Measurements from ENCODE around the gene SLC33A1.
"Not testable (repeated sequence)": the region's sequence is repeated elsewhere in the genome, so short reads cannot be mapped to it uniquely, and the experiment has no call there.

The SLC33A1 gene

DNA sequence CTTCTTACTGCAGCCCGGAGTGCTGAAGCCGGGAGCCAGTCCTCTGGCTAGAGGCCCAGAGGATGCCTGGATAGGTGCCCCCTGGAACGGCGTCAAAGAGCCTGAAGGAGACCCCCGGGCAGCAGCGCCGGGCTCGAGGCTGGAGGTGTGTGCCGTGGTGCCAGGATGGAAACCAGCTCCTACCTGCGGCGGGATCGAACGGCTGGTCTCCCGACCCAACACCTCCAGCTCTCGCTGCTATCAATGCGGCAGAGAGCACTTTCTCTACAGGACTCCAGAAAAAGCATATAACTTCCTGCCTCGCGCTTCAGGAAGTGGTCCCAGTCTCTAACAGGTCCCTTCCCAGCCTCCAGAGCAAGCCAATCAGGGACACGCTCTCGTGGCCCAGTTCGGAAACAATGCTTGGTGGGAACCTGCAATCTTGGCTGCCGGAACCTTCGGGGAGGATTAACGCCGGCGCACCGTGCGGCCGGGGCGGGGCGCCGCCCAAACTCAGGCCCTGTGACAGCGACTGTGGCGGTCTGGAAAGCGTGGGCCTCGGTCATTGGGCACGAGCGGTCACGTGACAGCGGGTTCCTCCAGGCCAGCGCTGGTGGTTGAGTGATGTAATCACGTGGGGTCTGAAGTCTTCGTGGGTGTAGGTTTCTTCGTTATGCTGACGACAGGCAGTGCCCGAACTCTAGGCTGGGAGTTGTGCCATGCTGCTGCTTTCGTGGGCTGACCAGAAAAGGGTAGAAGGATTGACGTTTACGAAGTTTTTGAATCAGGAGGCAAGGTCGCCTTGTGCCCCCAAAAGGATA lies at the start of gene SLC33A1:
Gene SLC33A1, minus strand, starts transcription at position 287 of the 800 bp plus-strand sequence. CDS start 430 bp downstream, outside the sequence.
- DNase-seq = peak; percentile 100

DNA sequence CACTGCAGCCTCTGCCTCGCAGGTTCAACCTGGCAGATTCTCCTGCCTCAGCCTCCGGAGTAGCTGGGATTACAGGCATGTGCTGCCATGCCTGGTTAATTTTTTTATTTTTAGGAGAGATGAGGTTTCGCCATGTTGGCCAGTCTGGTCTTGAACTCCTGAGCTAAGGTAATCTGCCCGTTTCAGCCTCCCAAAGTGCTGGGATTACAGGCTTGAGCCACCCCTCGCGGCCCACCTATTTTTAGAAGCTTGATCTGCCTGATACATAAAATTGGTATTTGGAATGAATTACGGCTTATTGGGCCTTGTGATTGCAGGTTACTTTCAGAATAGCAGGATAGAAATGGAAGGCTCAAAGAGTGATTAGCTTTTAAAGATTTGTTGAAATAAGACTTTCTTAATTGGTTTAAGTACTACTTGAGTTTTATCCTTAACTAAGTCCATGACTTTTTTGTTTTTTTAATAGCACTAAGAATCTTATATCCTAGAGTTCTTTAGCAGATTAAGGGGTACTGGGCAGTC lies 41.2 kb upstream of the SLC33A1 start:
- no peak for DNase-seq

- no peak for DNase-seq
Measured at GRCh38 chr3:155891321-155891720, 37.1 kb upstream of the SLC33A1 start.

GRCh38 chr3:155890671-155891190 lies 36.5 kb upstream of the SLC33A1 start:
- peak; percentile 32 for DNase-seq

DNA sequence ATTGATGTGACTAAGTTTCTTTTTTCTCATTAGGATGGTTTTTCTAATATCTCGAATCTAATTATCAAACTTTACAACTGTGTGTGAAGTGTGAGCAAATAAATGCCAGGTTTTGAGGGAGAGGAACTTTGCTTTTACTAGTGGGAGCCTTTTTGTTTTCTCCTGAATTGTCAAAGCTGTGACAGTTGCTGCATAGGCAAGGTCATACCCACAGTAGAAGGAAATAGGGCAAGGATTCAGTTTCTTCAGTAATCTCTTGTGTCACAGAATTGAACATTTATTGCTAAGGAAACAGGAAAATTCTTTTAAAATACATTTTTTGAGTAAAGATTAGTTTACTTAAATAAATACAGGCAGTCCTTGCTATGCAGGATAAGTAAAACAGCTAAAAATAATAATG lies 35.7 kb upstream of the SLC33A1 start:
- no peak for DNase-seq

GRCh38 chr3:155889212-155889611 lies 35.0 kb upstream of the SLC33A1 start:
- no peak for DNase-seq

DNA sequence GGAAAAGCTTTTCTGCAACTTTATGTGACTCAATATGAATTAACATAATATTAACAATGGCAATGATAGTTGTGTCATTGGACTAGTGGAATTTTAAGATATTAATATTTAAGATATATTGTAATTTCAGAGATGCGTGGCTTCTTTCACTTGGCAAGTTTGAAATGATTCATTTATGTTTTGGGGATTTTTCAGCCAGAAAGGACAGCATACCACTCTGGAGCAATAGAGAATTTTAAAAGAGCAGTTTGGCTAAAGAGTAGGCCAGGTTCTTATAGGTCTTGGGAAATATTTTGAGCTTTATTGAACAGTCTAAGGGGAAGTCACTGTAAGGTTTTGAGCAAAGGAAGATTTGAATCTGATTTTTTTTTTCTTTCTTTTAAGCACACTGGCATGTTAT lies 32.7 kb upstream of the SLC33A1 start:
- no peak for DNase-seq

- DNase-seq = not testable (repeated sequence)
Measured at GRCh38 chr3:155886348-155886747, 32.1 kb upstream of the SLC33A1 start.

GRCh38 chr3:155885292-155885691 lies 31.1 kb upstream of the SLC33A1 start:
- no peak for DNase-seq

- no peak for DNase-seq
Measured at GRCh38 chr3:155884292-155884691, 30.1 kb upstream of the SLC33A1 start.

DNA sequence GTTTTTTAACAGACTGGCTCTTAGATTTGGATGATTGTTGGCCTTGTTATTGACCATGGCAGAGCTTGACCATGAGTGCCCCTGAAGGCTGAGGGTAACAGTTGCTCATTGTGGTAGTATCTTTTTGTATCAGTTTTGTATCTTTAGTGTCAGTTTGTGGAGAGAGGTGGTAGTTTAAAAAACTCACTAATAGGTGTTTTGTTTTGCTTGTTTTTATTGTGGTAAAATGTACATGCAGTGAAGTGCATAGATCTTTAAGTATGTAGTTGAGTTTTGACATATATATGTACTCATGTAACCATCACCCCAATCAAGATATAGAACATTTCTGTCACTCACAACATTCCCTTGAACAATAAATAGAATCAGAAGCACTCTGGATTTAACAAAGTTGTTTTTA lies 26.1 kb upstream of the SLC33A1 start:
- DNase-seq = no peak

DNA sequence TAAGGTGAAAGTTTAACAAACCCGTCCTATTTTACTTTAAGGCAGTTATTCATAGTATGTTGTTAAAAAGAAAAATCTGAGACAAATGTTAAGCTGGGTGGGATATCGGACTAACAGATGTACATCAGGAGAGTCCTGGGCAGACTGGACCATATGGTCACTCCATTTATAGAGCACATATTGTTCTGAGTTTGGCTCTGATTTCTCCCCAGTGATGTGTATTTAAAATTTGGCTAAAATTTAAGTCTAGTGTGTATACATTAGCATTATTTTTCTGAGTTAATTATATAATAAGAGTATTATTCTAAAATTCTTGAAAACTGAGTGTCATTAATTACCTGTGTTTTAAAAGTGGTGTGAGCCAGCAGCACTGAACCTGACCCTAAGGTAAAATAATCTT lies 22.3 kb upstream of the SLC33A1 start:
- DNase-seq = no peak

DNA sequence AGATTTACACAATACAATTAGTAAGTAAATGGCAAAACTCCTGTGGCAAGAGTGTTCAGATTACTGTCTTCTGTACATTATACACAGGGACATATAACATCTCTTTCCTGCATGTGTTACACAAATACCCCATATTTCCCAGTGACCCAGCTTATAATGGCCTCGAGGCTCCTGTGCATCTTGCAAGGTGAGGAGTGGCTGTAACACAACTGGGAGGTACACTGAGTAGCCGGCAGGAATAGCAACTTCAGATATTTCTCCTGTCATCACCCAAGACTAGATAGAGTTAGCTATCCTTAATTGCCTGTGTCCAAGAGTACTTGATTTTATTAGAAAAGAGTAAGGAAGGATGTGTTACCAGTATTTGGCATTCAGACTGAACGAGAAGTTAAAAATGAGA lies 21.8 kb upstream of the SLC33A1 start:
- DNase-seq = no peak

DNA sequence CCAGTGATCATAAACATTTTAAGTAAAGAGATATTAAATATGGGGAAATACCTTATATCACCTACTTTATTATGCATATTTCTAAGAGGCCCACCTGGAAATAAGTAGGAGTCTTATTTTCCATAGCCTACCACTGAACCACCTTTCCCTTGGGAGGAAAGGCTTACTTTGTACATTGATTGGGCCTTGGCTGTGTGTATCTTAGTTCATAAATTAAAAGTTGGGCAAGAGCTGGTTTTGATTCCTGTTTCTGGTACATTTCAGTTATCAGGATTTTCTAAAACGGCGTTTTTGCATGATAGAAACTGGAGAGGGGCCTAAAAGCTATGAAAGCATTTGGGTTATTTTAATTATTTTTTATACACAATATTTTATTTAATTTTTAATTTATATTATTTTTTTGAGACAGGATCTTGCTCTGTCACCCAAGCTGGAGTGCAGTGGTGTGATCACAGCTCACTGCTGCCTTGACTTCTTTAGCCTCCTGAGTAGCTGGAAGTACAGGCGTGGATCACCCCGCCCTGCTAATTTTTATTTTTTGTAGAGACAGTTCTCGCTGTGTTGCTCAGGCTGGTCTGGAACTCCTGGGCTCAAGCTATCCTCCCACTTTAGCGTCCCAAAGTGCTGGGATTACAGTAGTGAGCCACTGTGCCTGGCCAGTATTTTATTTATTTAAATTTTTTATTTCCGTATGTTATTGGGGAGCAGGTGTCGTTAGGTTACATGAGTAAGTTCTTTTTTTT lies 18.8 kb upstream of the SLC33A1 start:
- DNase-seq = no peak

GRCh38 chr3:155871746-155872158 lies 17.5 kb upstream of the SLC33A1 start:
- DNase-seq = no peak

DNA sequence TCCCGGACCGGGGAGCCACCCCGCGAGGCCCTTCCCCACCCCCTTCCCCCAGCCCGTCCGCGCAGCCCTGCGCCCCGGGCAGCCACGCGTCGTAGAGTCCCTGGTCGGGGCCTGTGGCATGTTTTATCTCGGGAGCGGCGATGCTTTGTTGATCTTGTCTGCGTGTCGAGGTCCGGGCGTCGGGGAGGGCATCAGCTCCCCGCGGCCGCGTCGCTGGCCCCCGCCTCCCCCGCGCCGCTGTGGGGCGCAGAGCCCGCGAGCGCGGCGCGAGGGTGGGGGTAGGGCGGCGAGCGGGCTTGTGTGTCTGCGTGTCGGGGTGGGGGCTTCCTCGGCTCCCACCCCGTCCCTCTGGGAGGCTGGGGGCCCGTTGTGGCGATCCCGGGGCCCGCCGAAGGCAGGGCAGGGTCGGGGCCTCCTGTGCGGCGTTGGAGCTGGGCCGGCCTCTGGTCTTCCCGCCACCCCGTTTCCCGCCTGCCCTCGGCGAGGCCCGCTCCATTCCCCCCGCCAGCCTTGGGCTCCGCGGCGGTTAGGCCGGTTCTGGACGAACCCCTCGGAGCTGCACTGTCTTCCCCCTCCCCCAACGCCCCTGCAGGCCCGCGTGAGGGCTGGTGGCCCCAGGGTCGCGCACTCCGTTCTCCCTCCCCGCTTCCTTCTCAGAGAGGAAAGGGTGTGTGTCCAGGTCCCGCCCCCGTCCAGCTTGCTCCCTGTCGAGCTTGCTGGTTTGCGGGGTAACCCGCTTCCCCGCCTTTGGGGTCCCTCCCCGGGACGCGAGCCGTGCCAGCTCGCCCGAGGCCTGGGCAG lies 16.9 kb upstream of the SLC33A1 start:
- DNase-seq = no peak

GRCh38 chr3:155870133-155870944 lies 16.1 kb upstream of the SLC33A1 start, which contains the start of gene GMPS:
Gene GMPS, plus strand, starts transcription at chr3:155870650. Its CDS starts 221 bp downstream, at chr3:155870871.
- peak; percentile 70 for DNase-seq

- no peak for DNase-seq
Measured at GRCh38 chr3:155869691-155870090, 15.5 kb upstream of the SLC33A1 start.

- no peak for DNase-seq
Measured at GRCh38 chr3:155863072-155863784, 9.0 kb upstream of the SLC33A1 start.

DNA sequence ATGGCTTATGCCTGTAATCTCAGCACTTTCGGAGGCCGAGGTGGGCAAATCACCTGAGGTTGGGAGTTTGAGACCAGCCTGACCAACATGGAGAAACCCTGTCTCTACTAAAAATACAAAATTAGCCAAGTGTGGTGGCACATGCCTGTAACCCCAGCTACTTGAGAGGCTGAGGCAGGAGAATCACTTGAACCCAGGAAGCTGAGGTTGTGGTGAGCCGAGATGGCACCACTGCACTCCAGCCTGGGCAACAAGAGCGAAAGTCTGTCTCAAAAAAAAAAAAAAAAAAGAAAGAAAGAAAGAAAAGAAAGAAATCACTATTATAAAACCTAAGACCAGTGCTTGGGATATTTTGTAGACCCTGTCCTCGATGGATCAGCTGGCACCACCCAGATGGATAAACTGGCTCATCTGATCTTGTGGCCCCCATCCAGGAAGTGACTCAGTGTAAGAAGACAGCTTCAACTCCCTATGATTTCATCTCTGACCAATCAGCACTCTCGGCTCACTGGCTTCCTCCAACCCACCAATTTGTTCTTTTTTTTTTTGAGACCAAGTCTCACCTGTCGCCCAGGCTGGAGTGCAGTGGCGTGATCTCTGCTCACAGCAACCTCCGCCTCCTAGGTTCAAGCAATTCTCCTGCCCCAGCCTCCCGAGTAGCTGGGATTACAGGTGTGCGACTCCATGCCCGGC lies 8.2 kb upstream of the SLC33A1 start:
- DNase-seq = peak; percentile 57
